ENCODE data around the gene GRK7.
"Not testable (repeated sequence)": the region's sequence is repeated elsewhere in the genome, so short reads cannot be mapped to it uniquely, and the experiment has no call there.

GRK7 gene

DNA sequence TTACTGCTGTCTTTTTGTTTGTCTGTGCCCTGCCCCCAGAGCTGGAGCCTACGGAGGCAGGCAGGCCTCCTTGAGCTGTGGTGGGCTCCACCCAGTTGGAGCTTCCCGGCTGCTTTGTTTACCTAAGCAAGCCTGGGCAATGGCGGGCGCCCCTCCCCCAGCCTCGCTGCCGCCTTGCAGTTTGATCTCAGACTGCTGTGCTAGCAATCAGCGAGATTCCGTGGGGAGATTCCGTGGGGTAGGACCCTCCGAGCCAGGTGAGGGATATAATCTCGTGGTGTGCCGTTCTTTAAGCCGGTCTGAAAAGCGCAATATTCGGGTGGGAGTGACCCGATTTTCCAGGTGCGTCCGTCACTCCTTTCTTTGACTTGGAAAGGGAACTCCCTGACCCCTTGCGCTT is 656 bp upstream of the GRK7 start:
- DNase-seq (ENCODE audit: low read depth): not testable (repeated sequence)

DNA sequence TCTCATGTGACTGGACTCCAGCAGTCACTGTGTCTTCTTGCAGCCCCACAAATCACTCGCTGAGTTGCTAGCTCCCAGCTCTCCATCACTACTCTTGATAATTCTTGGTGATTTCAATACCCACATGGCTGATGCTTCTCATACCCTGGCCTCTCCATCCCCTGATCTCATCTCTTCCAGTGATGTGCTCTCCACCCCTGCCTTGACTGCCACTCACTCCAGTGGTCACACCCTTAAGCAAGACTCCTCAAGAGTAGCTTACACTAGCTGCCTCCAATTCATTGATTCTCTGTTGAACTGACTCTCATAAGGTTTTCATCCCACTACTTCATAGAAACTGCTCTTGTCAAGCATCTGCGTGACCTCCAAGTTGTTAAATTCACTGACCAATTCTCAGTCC is 837 bp downstream of the GRK7 start:
- DNase-seq (ENCODE audit: low read depth): no peak

- DNase-seq (ENCODE audit: low read depth): no peak
Measured at GRCh38 chr3:141764465-141764864, 1.3 kb downstream of the GRK7 start.

DNA sequence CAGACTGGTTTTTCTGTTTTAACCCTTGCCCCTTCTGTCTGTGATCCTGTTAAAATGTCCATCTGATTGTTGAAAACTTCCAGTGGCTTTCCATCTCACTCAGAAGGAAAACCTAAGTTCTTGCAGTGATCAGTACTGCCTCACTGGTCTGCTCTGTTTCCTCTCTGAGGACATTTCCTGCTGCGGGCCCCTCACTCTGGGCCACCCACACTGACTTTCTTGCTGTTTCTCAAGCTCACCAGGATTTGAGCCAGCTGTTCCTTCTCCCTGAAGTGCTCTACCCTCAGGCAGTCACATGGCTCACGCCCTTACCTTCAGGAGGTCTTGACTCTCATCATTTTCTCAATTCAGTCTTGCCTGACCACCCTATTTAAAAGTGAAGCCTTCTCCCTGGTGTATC is 1.8 kb downstream of the GRK7 start:
- DNase-seq (ENCODE audit: low read depth): no peak

DNA sequence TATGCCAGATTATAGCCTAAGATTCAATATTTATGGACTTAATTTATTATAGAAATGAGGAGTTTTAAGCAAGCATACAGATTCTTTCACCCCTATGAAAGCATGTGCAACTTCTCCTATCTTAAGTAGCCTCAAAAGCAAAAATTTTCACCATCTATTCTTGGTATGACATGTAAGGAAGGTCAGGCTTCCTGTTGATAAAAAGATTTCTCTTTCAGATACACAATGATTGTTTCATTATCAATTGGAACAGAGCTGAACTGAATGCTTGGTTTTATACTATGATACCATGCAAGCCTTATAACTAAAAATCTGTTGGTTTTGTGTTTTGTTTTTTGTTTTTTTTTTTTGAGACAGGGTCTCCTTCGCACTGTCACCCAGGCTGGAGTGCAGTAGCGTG is 3.9 kb downstream of the GRK7 start:
- DNase-seq (ENCODE audit: low read depth): no peak

- no peak for DNase-seq (ENCODE audit: low read depth)
Measured at GRCh38 chr3:141769221-141769894, 6.2 kb downstream of the GRK7 start.

GRCh38 chr3:141773676-141774075 is 10.5 kb downstream of the GRK7 start:
- DNase-seq (ENCODE audit: low read depth): no peak

- DNase-seq (ENCODE audit: low read depth): no peak
Measured at GRCh38 chr3:141776376-141776775, 13.2 kb downstream of the GRK7 start.

- no peak for DNase-seq (ENCODE audit: low read depth)
Measured at GRCh38 chr3:141776885-141777284, 13.7 kb downstream of the GRK7 start.

GRCh38 chr3:141777957-141778813 is 15.0 kb downstream of the GRK7 start:
- DNase-seq (ENCODE audit: low read depth): no peak

- DNase-seq (ENCODE audit: low read depth): no peak
Measured at GRCh38 chr3:141779667-141780066, 16.5 kb downstream of the GRK7 start.

- DNase-seq (ENCODE audit: low read depth): no peak
Measured at GRCh38 chr3:141782386-141782932, 19.3 kb downstream of the GRK7 start.

GRCh38 chr3:141783632-141784031 is 20.4 kb downstream of the GRK7 start:
- no peak for DNase-seq (ENCODE audit: low read depth)

DNA sequence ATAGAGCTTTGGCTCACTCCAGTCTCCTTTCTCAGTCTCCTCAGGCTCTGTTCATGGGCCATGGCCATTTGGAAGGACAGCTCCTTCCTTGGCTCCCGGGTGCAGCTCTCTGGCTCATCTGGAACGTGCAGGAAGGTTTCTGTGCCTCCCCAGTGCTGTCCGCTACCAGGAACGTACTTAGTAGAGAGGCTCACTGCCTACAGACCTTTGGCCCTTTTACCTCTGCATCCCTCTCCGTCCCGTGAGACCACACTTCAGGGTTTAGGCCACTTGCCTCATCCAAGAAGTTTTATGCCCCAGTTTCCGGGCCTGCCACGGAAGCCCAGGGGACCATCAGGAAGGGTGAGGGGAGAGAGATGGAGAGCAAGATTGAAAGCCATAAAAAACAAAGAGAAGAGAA is 20.9 kb downstream of the GRK7 start:
- no peak for DNase-seq (ENCODE audit: low read depth)

- no peak for DNase-seq (ENCODE audit: low read depth)
Measured at GRCh38 chr3:141784531-141784930, 21.3 kb downstream of the GRK7 start.

DNA sequence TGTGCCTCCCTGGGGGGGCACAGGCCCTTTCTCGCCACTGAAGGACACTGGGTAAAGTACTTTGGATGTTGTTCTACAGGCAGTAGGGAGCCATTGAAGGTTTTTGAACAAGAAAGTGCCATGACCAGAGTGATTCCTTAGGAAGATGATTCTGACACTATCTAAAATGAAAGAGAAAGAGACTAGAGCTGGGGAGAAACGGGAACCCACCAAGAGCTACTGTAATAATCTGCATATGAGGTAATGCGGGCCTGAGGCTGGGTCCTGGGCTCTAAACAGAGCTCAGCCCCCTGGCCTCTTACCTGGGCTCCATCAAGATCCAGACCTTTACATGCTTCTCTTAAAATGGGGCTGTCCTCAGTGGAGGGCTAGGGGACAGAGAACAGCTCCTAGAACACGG is 24.9 kb downstream of the GRK7 start:
- no peak for DNase-seq (ENCODE audit: low read depth)

GRCh38 chr3:141788750-141789149 is 25.5 kb downstream of the GRK7 start:
- not testable (repeated sequence) for DNase-seq (ENCODE audit: low read depth)

DNA sequence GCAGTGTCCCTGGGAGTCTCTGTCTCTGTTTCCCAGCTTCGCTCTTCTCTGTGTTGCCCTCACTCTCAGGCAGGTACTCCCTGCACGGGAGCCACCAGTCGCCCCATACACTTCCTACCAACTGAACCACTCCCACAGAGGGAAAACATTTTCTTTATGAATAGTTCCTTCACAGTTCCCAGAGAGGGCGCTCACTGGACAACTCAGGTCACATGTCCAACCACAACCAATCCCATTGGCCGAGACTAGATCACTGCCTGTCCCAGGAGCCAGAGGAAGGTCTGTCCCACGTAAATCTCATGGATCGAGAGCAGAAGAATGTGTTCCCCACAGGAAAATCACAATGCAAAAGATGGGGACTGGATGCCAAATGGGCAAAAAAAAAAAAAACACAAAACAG is 26.1 kb downstream of the GRK7 start:
- DNase-seq (ENCODE audit: low read depth): no peak

DNA sequence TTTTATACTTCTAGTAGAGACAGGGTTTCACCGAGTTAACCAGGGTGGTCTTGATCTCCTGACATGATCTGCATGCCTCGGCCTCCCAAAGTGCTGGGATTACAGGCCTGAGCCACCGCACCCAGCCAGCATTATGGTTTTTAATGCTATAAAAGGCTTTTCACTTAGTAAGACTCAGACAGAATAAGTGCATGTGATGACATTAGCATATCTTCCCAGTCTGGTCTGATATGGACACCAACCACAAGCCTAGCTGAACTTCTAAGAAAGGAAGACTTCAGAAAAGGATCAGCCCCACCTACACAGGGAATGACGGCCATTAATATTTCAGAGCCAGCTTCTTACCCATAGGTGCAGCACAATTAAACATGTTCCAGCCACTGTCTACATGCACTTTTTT is 27.0 kb downstream of the GRK7 start:
- DNase-seq (ENCODE audit: low read depth): no peak

- DNase-seq (ENCODE audit: low read depth): no peak
Measured at GRCh38 chr3:141792495-141792894, 29.3 kb downstream of the GRK7 start.

DNA sequence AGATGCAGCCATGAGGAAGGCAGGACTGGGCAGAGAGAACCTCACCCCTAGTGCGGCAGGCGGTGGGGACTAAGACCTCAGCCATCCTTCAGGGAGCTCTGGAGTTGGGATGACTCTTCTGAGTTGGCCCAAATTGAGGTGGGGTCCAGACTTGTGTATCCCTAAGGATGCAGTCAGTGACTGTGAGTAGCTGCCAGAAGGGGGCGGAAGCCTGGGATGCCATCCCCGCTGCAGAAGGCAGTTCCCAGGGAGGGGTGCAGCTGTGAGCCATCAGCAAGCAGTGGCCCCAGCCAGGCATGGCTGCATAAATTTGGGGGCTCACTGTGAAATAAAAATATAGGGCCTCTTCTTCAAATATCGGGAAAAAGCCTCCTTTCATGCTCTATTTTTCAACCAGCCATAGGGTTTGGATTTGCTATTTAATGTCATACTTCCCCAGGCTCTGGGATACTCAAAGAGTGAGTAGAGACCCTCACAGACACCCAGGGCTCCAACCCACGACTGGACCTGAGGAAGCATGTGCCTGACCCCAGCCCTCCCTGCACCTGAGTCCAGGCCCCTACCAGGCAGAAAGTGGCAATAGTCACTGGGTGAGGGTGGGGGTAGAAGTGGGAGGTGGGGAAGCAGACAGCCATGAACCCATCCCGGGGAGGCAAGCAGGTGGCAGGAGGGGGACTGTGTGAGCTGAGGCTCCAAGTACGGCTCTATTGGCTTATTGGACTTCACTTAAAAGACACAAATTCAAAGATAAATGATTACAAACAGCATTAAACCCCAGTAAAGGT is 30.5 kb downstream of the GRK7 start:
- DNase-seq (ENCODE audit: low read depth): no peak

- DNase-seq (ENCODE audit: low read depth): no peak
Measured at GRCh38 chr3:141795276-141795675, 32.1 kb downstream of the GRK7 start.

- DNase-seq (ENCODE audit: low read depth): no peak
Measured at GRCh38 chr3:141795741-141796080, 32.5 kb downstream of the GRK7 start.
